ENCODE data around the gene FHOD3. TPM values are rescaled to one million over a fixed set of nuclear protein-coding genes. Genes with fewer than 3 reads are reported as not detected.
"Not testable (repeated sequence)": the region's sequence is repeated elsewhere in the genome, so short reads cannot be mapped to it uniquely, and the experiment has no call there.

Gene FHOD3
- total RNA-seq, 1 donor from 2014 or later, result not detected

- H3K27me3 Mint-ChIP-seq (ENCODE audit: insufficient read depth); H3K4me3 Mint-ChIP-seq; H3K9me3 Mint-ChIP-seq; intact Hi-C loops (cut with micrococcal nuclease); DNase-seq (ENCODE audit: low spot score); H3K36me3 Mint-ChIP-seq (ENCODE audit: low read depth); H3K4me1 Mint-ChIP-seq (ENCODE audit: low read depth); H3K27ac Mint-ChIP-seq: not testable (repeated sequence)
Observed at GRCh38 chr18:36762965-36763364, 465.5 kb downstream of the FHOD3 start.

GRCh38 chr18:36766836-36767235 lies 469.3 kb downstream of the FHOD3 start:
- DNase-seq (ENCODE audit: low spot score), result no peak
- H3K9me3 Mint-ChIP-seq, result no peaks in the 10 kb centered on the region
- intact Hi-C loops (cut with micrococcal nuclease), result no loop called here
- H3K27me3 Mint-ChIP-seq (ENCODE audit: insufficient read depth), result peaks cover 2% of the 10 kb centered on the region
- H3K36me3 Mint-ChIP-seq (ENCODE audit: low read depth), result no peaks in the 10 kb centered on the region
- H3K4me3 Mint-ChIP-seq, result no peak overlapping the region
- H3K4me1 Mint-ChIP-seq (ENCODE audit: low read depth), result peaks cover 9% of the 10 kb centered on the region
- no peak overlapping the region for H3K27ac Mint-ChIP-seq

GRCh38 chr18:36769172-36769571 lies 471.7 kb downstream of the FHOD3 start:
- Mint-ChIP-seq H3K27ac (no peak overlapping the region), H3K9me3 (no peaks in the 10 kb centered on the region), H3K4me3 (no peak overlapping the region), H3K4me1 (ENCODE audit: low read depth) (peaks cover 9% of the 10 kb centered on the region), H3K36me3 (ENCODE audit: low read depth) (no peaks in the 10 kb centered on the region), H3K27me3 (ENCODE audit: insufficient read depth) (peaks cover 2% of the 10 kb centered on the region)
- intact Hi-C loops (cut with micrococcal nuclease), result loop anchor here (2.0 kb wide), 1 partner anchor 40 kb away; no protein-coding TSS in a partner anchor
- DNase-seq (ENCODE audit: low spot score), result no peak

- DNase-seq (ENCODE audit: low spot score), result no peak
- Mint-ChIP-seq H3K4me3 (no peak overlapping the region), H3K4me1 (ENCODE audit: low read depth) (peaks cover 9% of the 10 kb centered on the region), H3K27ac (no peak overlapping the region), H3K36me3 (ENCODE audit: low read depth) (no peaks in the 10 kb centered on the region), H3K9me3 (no peaks in the 10 kb centered on the region), H3K27me3 (ENCODE audit: insufficient read depth) (peaks cover 2% of the 10 kb centered on the region)
- intact Hi-C loops (cut with micrococcal nuclease), result loop anchor here (2.0 kb wide), 1 partner anchor 39 kb away; no protein-coding TSS in a partner anchor
Observed at GRCh38 chr18:36769611-36770314, 472.2 kb downstream of the FHOD3 start.

GRCh38 chr18:36770315-36770946 lies 472.9 kb downstream of the FHOD3 start:
- no peak for DNase-seq (ENCODE audit: low spot score)
- intact Hi-C loops (cut with micrococcal nuclease), result no loop called here
- peaks cover 2% of the 10 kb centered on the region for H3K27me3 Mint-ChIP-seq (ENCODE audit: insufficient read depth)
- H3K4me1 Mint-ChIP-seq (ENCODE audit: low read depth), result peaks cover 9% of the 10 kb centered on the region
- H3K36me3 Mint-ChIP-seq (ENCODE audit: low read depth), result no peaks in the 10 kb centered on the region
- no peak overlapping the region for H3K4me3 Mint-ChIP-seq
- H3K9me3 Mint-ChIP-seq, result no peaks in the 10 kb centered on the region
- no peak overlapping the region for H3K27ac Mint-ChIP-seq

- no peak for DNase-seq (ENCODE audit: low spot score)
- no peaks in the 10 kb centered on the region for H3K36me3 Mint-ChIP-seq (ENCODE audit: low read depth)
- intact Hi-C loops (cut with micrococcal nuclease), result no loop called here
- no peak overlapping the region for H3K27ac Mint-ChIP-seq
- H3K4me1 Mint-ChIP-seq (ENCODE audit: low read depth), result peaks cover 9% of the 10 kb centered on the region
- peaks cover 2% of the 10 kb centered on the region for H3K27me3 Mint-ChIP-seq (ENCODE audit: insufficient read depth)
- H3K9me3 Mint-ChIP-seq, result no peaks in the 10 kb centered on the region
- H3K4me3 Mint-ChIP-seq, result no peak overlapping the region
Observed at GRCh38 chr18:36771245-36771644, 473.7 kb downstream of the FHOD3 start.

- H3K27ac Mint-ChIP-seq, result no peak overlapping the region
- peaks cover 9% of the 10 kb centered on the region for H3K4me1 Mint-ChIP-seq (ENCODE audit: low read depth)
- no peaks in the 10 kb centered on the region for H3K9me3 Mint-ChIP-seq
- no peak for DNase-seq (ENCODE audit: low spot score)
- intact Hi-C loops (cut with micrococcal nuclease), result no loop called here
- H3K4me3 Mint-ChIP-seq, result no peak overlapping the region
- no peaks in the 10 kb centered on the region for H3K36me3 Mint-ChIP-seq (ENCODE audit: low read depth)
- H3K27me3 Mint-ChIP-seq (ENCODE audit: insufficient read depth), result peaks cover 2% of the 10 kb centered on the region
Observed at GRCh38 chr18:36772241-36772723, 474.8 kb downstream of the FHOD3 start.

- Mint-ChIP-seq H3K4me1 (ENCODE audit: low read depth) (peaks cover 9% of the 10 kb centered on the region), H3K27ac (no peak overlapping the region), H3K9me3 (no peaks in the 10 kb centered on the region), H3K4me3 (no peak overlapping the region), H3K36me3 (ENCODE audit: low read depth) (peaks cover 7% of the 10 kb centered on the region), H3K27me3 (ENCODE audit: insufficient read depth) (no peaks in the 10 kb centered on the region)
- DNase-seq (ENCODE audit: low spot score), result no peak
- intact Hi-C loops (cut with micrococcal nuclease), result no loop called here
Observed at GRCh38 chr18:36775396-36775795, 477.9 kb downstream of the FHOD3 start.

GRCh38 chr18:36776650-36777049 lies 479.1 kb downstream of the FHOD3 start:
- Mint-ChIP-seq H3K36me3 (ENCODE audit: low read depth) (peaks cover 8% of the 10 kb centered on the region), H3K4me3 (no peak overlapping the region), H3K27ac (no peak overlapping the region), H3K27me3 (ENCODE audit: insufficient read depth) (no peaks in the 10 kb centered on the region), H3K9me3 (no peaks in the 10 kb centered on the region), H3K4me1 (ENCODE audit: low read depth) (no peaks in the 10 kb centered on the region)
- intact Hi-C loops (cut with micrococcal nuclease), result no loop called here
- no peak for DNase-seq (ENCODE audit: low spot score)

GRCh38 chr18:36777566-36777965 lies 480.1 kb downstream of the FHOD3 start:
- Mint-ChIP-seq H3K36me3 (ENCODE audit: low read depth) (peaks cover 8% of the 10 kb centered on the region), H3K4me3 (no peak overlapping the region), H3K4me1 (ENCODE audit: low read depth) (no peaks in the 10 kb centered on the region), H3K9me3 (no peaks in the 10 kb centered on the region), H3K27ac (no peak overlapping the region), H3K27me3 (ENCODE audit: insufficient read depth) (no peaks in the 10 kb centered on the region)
- intact Hi-C loops (cut with micrococcal nuclease), result no loop called here
- no peak for DNase-seq (ENCODE audit: low spot score)

GRCh38 chr18:36780748-36781147 lies 483.2 kb downstream of the FHOD3 start:
- no peaks in the 10 kb centered on the region for H3K9me3 Mint-ChIP-seq
- H3K4me3 Mint-ChIP-seq, result no peak overlapping the region
- intact Hi-C loops (cut with micrococcal nuclease), result no loop called here
- no peaks in the 10 kb centered on the region for H3K27me3 Mint-ChIP-seq (ENCODE audit: insufficient read depth)
- H3K27ac Mint-ChIP-seq, result no peak overlapping the region
- no peak for DNase-seq (ENCODE audit: low spot score)
- H3K4me1 Mint-ChIP-seq (ENCODE audit: low read depth), result no peaks in the 10 kb centered on the region
- peaks cover 8% of the 10 kb centered on the region for H3K36me3 Mint-ChIP-seq (ENCODE audit: low read depth)

- H3K36me3 Mint-ChIP-seq (ENCODE audit: low read depth), result peaks cover 18% of the 10 kb centered on the region
- no peaks in the 10 kb centered on the region for H3K27me3 Mint-ChIP-seq (ENCODE audit: insufficient read depth)
- H3K4me3 Mint-ChIP-seq, result no peak overlapping the region
- no peak overlapping the region for H3K27ac Mint-ChIP-seq
- intact Hi-C loops (cut with micrococcal nuclease), result no loop called here
- DNase-seq (ENCODE audit: low spot score), result no peak
- no peaks in the 10 kb centered on the region for H3K9me3 Mint-ChIP-seq
- H3K4me1 Mint-ChIP-seq (ENCODE audit: low read depth), result no peaks in the 10 kb centered on the region
Observed at GRCh38 chr18:36782710-36783109, 485.2 kb downstream of the FHOD3 start.

- no peaks in the 10 kb centered on the region for H3K4me1 Mint-ChIP-seq (ENCODE audit: low read depth)
- no peaks in the 10 kb centered on the region for H3K9me3 Mint-ChIP-seq
- no peaks in the 10 kb centered on the region for H3K27me3 Mint-ChIP-seq (ENCODE audit: insufficient read depth)
Observed at GRCh38 chr18:36783792-36784191, 486.3 kb downstream of the FHOD3 start.

More at GRCh38 chr18:36783792-36784191, 486.3 kb downstream of the FHOD3 start:
- DNase-seq (ENCODE audit: low spot score), result no peak
- intact Hi-C loops (cut with micrococcal nuclease), result no loop called here
- H3K27ac Mint-ChIP-seq, result no peak overlapping the region
- H3K4me3 Mint-ChIP-seq, result no peak overlapping the region
- H3K36me3 Mint-ChIP-seq (ENCODE audit: low read depth), result peaks cover 17% of the 10 kb centered on the region

Data from activated T-helper 1 cell treated with anti-CD3 and anti-CD28 coated beads, Interleukin-12 subunit alpha, Interleukin-12 subunit beta, Interleukin-2, Interleukin-4 antibody, amounts not matched to agents 30 ng/mL and 10 ng/mL and 1 ng/mL, durations not matched to agents 14 hours and 24 hours and 36 hours (primary cell).